ENCODE data around the gene PACS2.
A peak's percentile ranks its signal among the peaks of the same experiment; 100 is the strongest.

PACS2 gene

DNA sequence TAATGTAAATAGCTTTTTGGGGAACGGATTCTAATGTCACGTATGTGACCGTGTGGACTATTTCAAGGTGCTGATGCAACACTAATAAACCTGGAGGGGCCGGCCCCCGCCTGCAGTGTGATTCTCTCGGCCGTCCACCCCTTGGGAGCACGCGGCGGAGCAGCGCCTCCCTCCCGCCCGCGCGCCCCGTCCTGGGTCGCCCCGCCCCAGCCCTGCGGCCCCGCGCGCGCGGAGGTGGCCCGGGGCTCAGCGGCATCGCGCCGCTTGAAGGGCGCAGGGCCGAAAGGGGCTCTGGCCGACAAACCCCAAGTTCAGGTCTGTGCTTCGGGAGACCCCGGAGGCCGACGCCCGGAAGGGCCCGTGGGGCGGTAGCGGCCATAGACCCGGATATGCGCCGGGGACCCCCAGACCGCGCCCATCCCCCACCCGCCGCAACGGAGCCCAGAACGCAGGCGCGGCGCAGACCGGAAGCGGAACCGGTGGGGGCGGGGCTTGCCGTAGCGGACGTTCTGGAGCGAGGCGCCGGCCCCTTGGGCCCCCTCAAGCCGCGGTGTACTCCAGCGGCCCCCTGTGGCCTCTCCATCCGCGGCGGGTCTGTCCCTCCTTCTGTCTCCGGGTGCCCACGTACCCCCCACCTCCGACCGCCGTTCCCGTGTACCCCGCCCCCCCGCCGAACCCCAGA, 83.6 kb downstream of the PACS2 start, which contains the start of gene TEX22:
TSS of gene TEX22 (plus strand) at position 495 of the 682 bp plus-strand sequence. CDS start 803 bp downstream, outside the sequence.
- ChIA-PET POLR2A (ENCODE audit: low non-redundant PET) (no interaction called here), CTCF (no interaction called here)
- TF ChIP-seq, protein P1, sequence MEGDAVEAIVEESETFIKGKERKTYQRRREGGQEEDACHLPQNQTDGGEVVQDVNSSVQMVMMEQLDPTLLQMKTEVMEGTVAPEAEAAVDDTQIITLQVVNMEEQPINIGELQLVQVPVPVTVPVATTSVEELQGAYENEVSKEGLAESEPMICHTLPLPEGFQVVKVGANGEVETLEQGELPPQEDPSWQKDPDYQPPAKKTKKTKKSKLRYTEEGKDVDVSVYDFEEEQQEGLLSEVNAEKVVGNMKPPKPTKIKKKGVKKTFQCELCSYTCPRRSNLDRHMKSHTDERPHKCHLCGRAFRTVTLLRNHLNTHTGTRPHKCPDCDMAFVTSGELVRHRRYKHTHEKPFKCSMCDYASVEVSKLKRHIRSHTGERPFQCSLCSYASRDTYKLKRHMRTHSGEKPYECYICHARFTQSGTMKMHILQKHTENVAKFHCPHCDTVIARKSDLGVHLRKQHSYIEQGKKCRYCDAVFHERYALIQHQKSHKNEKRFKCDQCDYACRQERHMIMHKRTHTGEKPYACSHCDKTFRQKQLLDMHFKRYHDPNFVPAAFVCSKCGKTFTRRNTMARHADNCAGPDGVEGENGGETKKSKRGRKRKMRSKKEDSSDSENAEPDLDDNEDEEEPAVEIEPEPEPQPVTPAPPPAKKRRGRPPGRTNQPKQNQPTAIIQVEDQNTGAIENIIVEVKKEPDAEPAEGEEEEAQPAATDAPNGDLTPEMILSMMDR (conservative IDR thresholded peaks at IDR 0.05; ENCODE audit: low read depth), result no peak

GRCh38 chr14:105398726-105399465, 84.3 kb downstream of the PACS2 start:
- no peak for DNase-seq (ENCODE audit: low spot score)
- TF ChIP-seq, protein P1 (conservative IDR thresholded peaks at IDR 0.05; ENCODE audit: low read depth), result no peak
- ChIA-PET CTCF (no interaction called here), POLR2A (ENCODE audit: low non-redundant PET) (no interaction called here)
- peak overlapping the region; percentile 85 for H3K27ac ChIP-seq

More for the DNA sequence above, 83.6 kb downstream of the PACS2 start, which contains the start of gene TEX22:
- DNase-seq (ENCODE audit: low spot score), result peak; percentile 73
- H3K27ac ChIP-seq, result peak within 1 kb of the TSS; percentile 85

DNA sequence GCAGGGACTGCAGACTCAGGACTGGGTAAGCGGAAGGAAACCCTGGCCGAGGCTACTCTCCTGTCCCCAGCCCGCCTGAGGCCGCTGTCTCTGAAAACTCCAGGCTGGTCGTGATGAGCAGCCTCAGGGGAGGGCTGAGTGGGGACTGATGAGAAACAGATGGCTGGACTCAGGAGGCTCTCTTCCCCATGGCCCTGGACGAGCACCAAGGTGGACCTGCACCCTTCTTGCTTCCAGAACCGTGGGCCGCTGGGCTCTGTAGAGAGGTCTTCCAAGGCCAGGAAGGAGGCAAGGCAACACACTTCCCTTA, 84.9 kb downstream of the PACS2 start:
- TF ChIP-seq, protein P1 (conservative IDR thresholded peaks at IDR 0.05; ENCODE audit: low read depth), result no peak
- DNase-seq (ENCODE audit: low spot score), result no peak
- ChIA-PET CTCF (no interaction called here), POLR2A (ENCODE audit: low non-redundant PET) (no interaction called here)
- peak overlapping the region; percentile 85 for H3K27ac ChIP-seq

DNA sequence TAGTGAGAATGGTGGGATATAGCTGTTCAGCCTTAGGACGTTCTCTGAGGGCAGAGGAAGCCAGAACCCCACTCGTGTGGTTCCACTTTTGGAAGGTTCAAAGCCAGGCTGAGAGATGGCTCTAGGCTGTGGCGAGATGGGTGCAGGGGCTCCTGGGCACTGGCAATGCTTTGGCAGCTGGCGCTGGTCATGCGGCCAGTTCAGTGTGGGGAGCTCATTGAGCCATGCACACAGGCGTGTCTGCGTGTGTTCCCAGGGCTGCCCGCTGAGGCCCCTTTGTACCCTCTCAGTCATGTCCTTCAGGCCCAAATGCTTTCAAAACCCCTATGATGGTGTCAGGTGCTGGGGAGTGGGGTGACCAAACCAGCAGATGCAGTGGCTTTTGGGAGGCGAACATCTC, 85.5 kb downstream of the PACS2 start:
- TF ChIP-seq, protein P1 (conservative IDR thresholded peaks at IDR 0.05; ENCODE audit: low read depth), result no peak
- no peak for DNase-seq (ENCODE audit: low spot score)
- no peak overlapping the region for H3K27ac ChIP-seq
- ChIA-PET POLR2A (ENCODE audit: low non-redundant PET) (no interaction called here), CTCF (no interaction called here)

- no peak overlapping the region for H3K27ac ChIP-seq
- POLR2A ChIA-PET (ENCODE audit: low non-redundant PET), result interaction anchor here (0.7 kb wide), 1 partner anchor 82 kb away, joined by 5 read pairs; no protein-coding TSS in a partner anchor
- TF ChIP-seq, protein P1 (conservative IDR thresholded peaks at IDR 0.05; ENCODE audit: low read depth), result no peak
- CTCF ChIA-PET, result no interaction called here
- DNase-seq (ENCODE audit: low spot score), result no peak
Observed at GRCh38 chr14:105401699-105402098, 87.2 kb downstream of the PACS2 start.

DNA sequence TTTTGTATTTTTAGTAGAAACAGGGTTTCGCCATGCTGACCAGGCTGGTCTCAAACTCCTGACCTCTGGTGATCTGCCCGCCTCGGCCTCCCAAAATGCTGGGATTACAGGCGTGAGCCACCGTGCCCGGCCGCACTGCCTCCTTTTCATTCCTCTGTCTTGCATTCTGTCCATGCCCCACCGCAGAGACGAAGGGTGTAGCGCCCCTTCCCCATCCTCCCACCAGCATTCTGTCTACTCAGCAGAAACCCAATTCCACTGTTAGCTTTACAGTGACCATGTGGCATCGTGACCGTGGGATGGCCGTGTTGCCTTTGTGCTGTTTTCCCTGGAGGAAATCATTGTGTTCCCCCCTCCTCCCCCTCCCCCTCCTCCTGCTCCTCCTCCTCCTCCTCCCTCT, 94.0 kb downstream of the PACS2 start:
- ChIA-PET CTCF (interaction anchor here (0.8 kb wide), 2 partner anchors 72 to 82 kb away, joined by 4 to 5 read pairs; no protein-coding TSS in a partner anchor), POLR2A (ENCODE audit: low non-redundant PET) (no interaction called here)
- no peak for DNase-seq (ENCODE audit: low spot score)
- no peak overlapping the region for H3K27ac ChIP-seq
- TF ChIP-seq, protein P1 (conservative IDR thresholded peaks at IDR 0.05; ENCODE audit: low read depth), result no peak
